Cardiac muscle cell (in vitro differentiated cells and primary cell): ENCODE data around the gene RSBN1L. TPM values are rescaled to one million over a fixed set of nuclear protein-coding genes. Genes with fewer than 3 reads are reported as not detected.

Experiments
- DNase-seq, 2 donors: peaks; one replicate each; pipeline versions ENCODE4 v3.0.0 to v3.0.0-alpha.2; 2010 to 2017; ENCODE audit warnings: low read depth in 1 of 2, low spot score in 1 of 2
- H3K27ac ChIP-seq: fragments of 200-600 bp; sonication (generic); 2 replicates; pipeline ENCODE4 v1.5.1; 2016
- H3K27me3 ChIP-seq: fragments of 200-600 bp; sonication (generic); 2 replicates; pipeline ENCODE4 v1.6.0; 2016; ENCODE audit warnings: control low read depth
- H3K36me3 ChIP-seq: fragments of 200-600 bp; sonication (generic); 2 replicates; pipeline ENCODE4 v1.5.1; 2016; ENCODE audit warnings: control low read depth
- H3K4me1 ChIP-seq: fragments of 200-600 bp; sonication (generic); 2 replicates; pipeline ENCODE4 v1.8.1; 2017; ENCODE audit warnings: low read depth, mild to moderate bottlenecking, mixed run types
- H3K4me3 ChIP-seq: fragments of 200-600 bp; sonication (generic); 2 replicates; pipeline ENCODE4 v1.5.1; 2016; ENCODE audit warnings: mild to moderate bottlenecking
- H3K9me3 ChIP-seq: fragments of 200-600 bp; sonication (generic); 2 replicates; pipeline ENCODE4 v1.5.1; 2017; ENCODE audit warnings: low read depth, mild to moderate bottlenecking, control low read depth
- CTCF ChIP-seq: IDR thresholded peaks from 2 replicates; pipeline ENCODE4 v1.5.1; 2012; ENCODE audit warnings: low read depth, mild to moderate bottlenecking, low read length
- polyA plus RNA-seq: library from polyadenylated mRNA; unstranded; fragments of >200 nt; fragmentation: Nextera tagmentation; extraction: Ambion mirVana; gene quantifications from 2 replicates; pipeline ENCODE4 v1.2.1, GENCODE V29; 2016
- total RNA-seq: library from RNA; depleted of rRNA; stranded (reverse); fragments of >200 nt; gene quantifications from 2 replicates; pipeline ENCODE4 v1.2.3, GENCODE V29; 2016

The RSBN1L gene
- total and polyA plus RNA-seq, 2 experiments from 2014 or later = 6.6 to 13.6 TPM

GRCh38 chr7:77800730-77801129 is 104.5 kb downstream of the RSBN1L start:
- no peaks in the 10 kb centered on the region for H3K27me3 ChIP-seq
- H3K36me3 ChIP-seq = no peaks in the 10 kb centered on the region
- peak overlapping the region; percentile 85 for H3K27ac ChIP-seq
- TF ChIP-seq CTCF = no peak
- H3K4me3 ChIP-seq = no peak overlapping the region
- no peak for DNase-seq
- no peaks in the 10 kb centered on the region for H3K9me3 ChIP-seq
- H3K4me1 ChIP-seq = peaks cover 22% of the 10 kb centered on the region

GRCh38 chr7:77802557-77803405 is 106.5 kb downstream of the RSBN1L start:
- H3K4me1 ChIP-seq = peaks cover 12% of the 10 kb centered on the region
- TF ChIP-seq CTCF = no peak
- no peaks in the 10 kb centered on the region for H3K36me3 ChIP-seq
- no peaks in the 10 kb centered on the region for H3K27me3 ChIP-seq
- DNase-seq = peak in 1 of 2 donors; percentile 36
- H3K9me3 ChIP-seq = no peaks in the 10 kb centered on the region
- H3K27ac ChIP-seq = no peak overlapping the region
- no peak overlapping the region for H3K4me3 ChIP-seq

GRCh38 chr7:77806425-77806824 is 110.2 kb downstream of the RSBN1L start:
- Histone ChIP-seq H3K9me3 (no peaks in the 10 kb centered on the region), H3K4me1 (no peaks in the 10 kb centered on the region), H3K27ac (no peak overlapping the region), H3K4me3 (no peak overlapping the region), H3K27me3 (no peaks in the 10 kb centered on the region), H3K36me3 (no peaks in the 10 kb centered on the region)
- DNase-seq = no peak
- TF ChIP-seq CTCF = no peak

- no peak for TF ChIP-seq CTCF
- Histone ChIP-seq H3K4me1 (no peaks in the 10 kb centered on the region), H3K36me3 (no peaks in the 10 kb centered on the region), H3K4me3 (no peak overlapping the region), H3K9me3 (no peaks in the 10 kb centered on the region), H3K27me3 (no peaks in the 10 kb centered on the region), H3K27ac (no peak overlapping the region)
- no peak for DNase-seq
These were observed 112.3 kb downstream of the RSBN1L start for GRCh38 chr7:77808517-77808916.

- no peaks in the 10 kb centered on the region for H3K36me3 ChIP-seq
- no peaks in the 10 kb centered on the region for H3K4me1 ChIP-seq
- no peak for TF ChIP-seq CTCF
- no peaks in the 10 kb centered on the region for H3K9me3 ChIP-seq
- no peaks in the 10 kb centered on the region for H3K27me3 ChIP-seq
- no peak overlapping the region for H3K27ac ChIP-seq
- no peak for DNase-seq
- no peak overlapping the region for H3K4me3 ChIP-seq
These were observed 115.4 kb downstream of the RSBN1L start for GRCh38 chr7:77811516-77812289.
